Heart right ventricle (tissue), 16 donors: ENCODE results near the gene MORC4. TPM values are rescaled to one million over a fixed set of nuclear protein-coding genes. Genes with fewer than 3 reads are reported as not detected.

ENCODE experiments used
- ATAC-seq, 8 donors: fragments of 200-7000 bp; cut with Tn5 transposase; one replicate each; pipeline ENCODE4 v1.9.1; 2020; ENCODE audit warnings: mild to moderate bottlenecking in 8 of 8, moderate library complexity in 8 of 8, moderate number of reproducible peaks in 1 of 8
- DNase-seq, 2 donors: peaks; one replicate each; pipeline ENCODE4 v3.0.0-alpha.2; 2020
- H3K27ac ChIP-seq, 10 donors: fragments of 200-600 bp; sonication (generic) in 2 of 10; one replicate each; pipeline versions ENCODE4 v1.5.0 to v1.8.0; 2020 to 2022; ENCODE audit warnings: mild to moderate bottlenecking in 3 of 10
- H3K27me3 ChIP-seq, 7 donors: fragments of 200-600 bp; one replicate each; pipeline ENCODE4 v1.8.0; 2021 to 2022; ENCODE audit warnings: mild to moderate bottlenecking in 2 of 7
- H3K36me3 ChIP-seq, 9 donors: fragments of 200-600 bp; sonication (generic) in 1 of 9; one replicate each; pipeline versions ENCODE4 v1.5.0 to v1.8.0; 2020 to 2022; ENCODE audit warnings: mild to moderate bottlenecking in 2 of 9
- H3K4me1 ChIP-seq, 9 donors: fragments of 200-600 bp; sonication (generic) in 1 of 9; one replicate each; pipeline versions ENCODE4 v1.5.0 to v1.8.0; 2020 to 2022; ENCODE audit warnings: mild to moderate bottlenecking in 4 of 9
- H3K4me3 ChIP-seq, 10 donors: fragments of 200-600 bp; sonication (generic) in 2 of 10; one replicate each; pipeline versions ENCODE4 v1.5.0 to v1.8.0; 2020 to 2022; ENCODE audit warnings: mild to moderate bottlenecking in 7 of 10, moderate library complexity in 2 of 10
- H3K9me3 ChIP-seq, 11 donors: fragments of 200-600 bp in 10 of 11; sonication (generic) in 2 of 11; one replicate each; pipeline versions ENCODE4 v1.5.0 to v1.8.0; 2013 to 2022; ENCODE audit warnings: mild to moderate bottlenecking in 2 of 11, control low read depth in 1 of 11, moderate library complexity in 1 of 11
- CTCF ChIP-seq, 9 donors: fragments of 200-600 bp; sonication (generic) in 2 of 9; IDR thresholded peaks; one replicate each; pipeline versions ENCODE4 v1.5.0 to v1.8.0; 2021 to 2022; ENCODE audit warnings: antibody characterized with exemption in 9 of 9, mild to moderate bottlenecking in 5 of 9, moderate library complexity in 1 of 9
- WGBS, 2 donors: extraction: QIAGEN DNeasy Blood & Tissue Kit; methylation state at CpG; one replicate each; pipeline ENCODE4 v1.1.7; 2013; ENCODE audit warnings: inconsistent platforms in 1 of 2; 5-methylcytosine and 5-hydroxymethylcytosine counted together
- intact Hi-C, 10 donors: fragments of 100-400 bp; cut with DNase I; formaldehyde crosslinking; loops; one replicate each; pipeline versions ENCODE4 v1.11.1 to v1.14.2; 2022
- polyA plus RNA-seq, 2 donors: library from polyadenylated mRNA; stranded (reverse); fragments of 200-250 nt; gene quantifications; one replicate each; pipeline ENCODE4 v1.2.3, GENCODE V29; 2013
- total RNA-seq, 10 donors: library from RNA; stranded (reverse); fragmentation: NEBNext Ultra II Directional in 3 of 10; extraction: Animal tissue kit (Norgen Biotek cat#: 25700) in 3 of 10; gene quantifications; one replicate each; pipeline versions ENCODE4 v1.2.1 to v1.2.4, GENCODE V29; 2021 to 2023
- donor health status: Arrhythmogenic right ventricular cardiomyopathy.
- donor health status: ischemic (EF 13 %, LVEDD 7.1; RV severe dilation, severe dysfunction).
- donor health status: healthy with polysubstance abuse.
- donor health status: DM: no; HTN: yes; CAD: no.
- donor health status: DM: no; HTN: no; CAD: no.
- donor health status: ischemic (EF 25% LVEDD 6.9; RV normal size, moderate dysfunction).
- donor health status: ischemic (EF 25% LVEDD 5.7; RV mildly dilated, moderate dysfunction).
- donor health status: healthy.
- donor health status: DM: yes; HTN: yes; CAD: no.
- donor health status: Ischemic cardiomyopathy.
- donor health status: ischemic (EF 35%, LVEDD 5.7; RV mildly dilated, moderate dysfunction).
- donor health status: nonischemic (EF 11% LVEDD 7.7; RV severe dilation, severe dysfunction).
- donor health status: DM: yes; HTN: yes; CAD: no.
- donor health status: PGD.
- donor health status: ischemic (EF 29% LVEDD 5.4; RV normal size, mild dysfunction).
- donor health status: nonischemic (EF 23%, LVEDD 6.1; RV moderate dilation, normal function).

Gene MORC4
- total and polyA plus RNA-seq, 12 donors = 2.2 to 3.5 (median 2.7) TPM

DNA sequence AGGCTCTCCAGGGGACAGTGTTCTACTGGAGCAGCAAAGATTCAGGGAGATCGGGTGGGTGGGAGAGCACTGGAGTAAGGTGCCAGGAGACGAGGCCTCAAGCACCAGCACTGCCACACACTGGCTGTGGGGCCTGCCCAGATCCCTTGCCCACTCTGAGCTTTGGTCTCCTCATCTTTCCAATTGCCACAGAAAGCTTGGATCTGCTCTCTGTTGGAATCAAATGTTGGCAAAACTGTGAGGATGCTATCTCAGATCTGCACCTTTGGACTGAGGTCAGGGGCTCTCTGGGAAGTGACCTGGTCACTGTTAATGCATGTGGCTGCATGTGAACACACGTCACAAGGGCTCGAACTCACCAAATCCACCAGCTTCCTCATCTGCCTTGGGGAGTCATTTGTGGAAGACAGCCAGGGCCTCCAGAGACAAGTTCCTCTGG is 98.2 kb downstream of the MORC4 start:
- Histone ChIP-seq H3K27ac (no peak overlapping the region), H3K9me3 (no peaks in the 10 kb centered on the region), H3K4me1 (no peaks in the 10 kb centered on the region), H3K27me3 (peaks cover 0 to 18% (median 0%) of the 10 kb centered on the region in 7 donors), H3K36me3 (no peaks in the 10 kb centered on the region), H3K4me3 (no peak overlapping the region)
- ATAC-seq (no peak), DNase-seq (no peak)
- TF ChIP-seq CTCF (IDR thresholded peaks at IDR 0.05) = no peak
- intact Hi-C loops = loop anchor here in 2 of 10 donors (5.0 kb wide), 2 partner anchors 41 to 51 kb away; no protein-coding TSS in a partner anchor
- 78 to 85% methylated on average over 4 of the region's 4 CpGs for WGBS, 2 donors

DNA sequence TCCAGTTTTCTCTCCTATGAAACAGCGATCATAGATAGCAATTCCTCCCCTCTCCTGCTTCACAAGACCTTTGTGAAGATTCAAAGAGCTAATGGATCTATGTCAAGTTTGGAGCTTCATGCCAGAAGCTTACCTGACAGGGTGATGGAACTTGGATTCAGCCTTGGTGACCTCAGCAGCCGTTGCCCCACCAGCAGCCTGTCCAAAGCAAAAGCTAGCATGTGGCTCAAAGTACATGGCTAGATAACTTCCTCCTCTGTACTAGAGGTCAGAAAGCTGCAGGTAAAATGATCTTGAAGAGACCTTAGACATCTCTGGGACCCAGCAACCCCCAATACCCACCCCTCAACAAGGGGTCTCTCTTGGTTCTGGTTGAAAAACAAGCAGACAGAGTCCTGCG is 98.7 kb downstream of the MORC4 start:
- whole genome bisulfite sequencing, 2 donors = 87 to 95% methylated on average over 3 of the region's 3 CpGs

DNA sequence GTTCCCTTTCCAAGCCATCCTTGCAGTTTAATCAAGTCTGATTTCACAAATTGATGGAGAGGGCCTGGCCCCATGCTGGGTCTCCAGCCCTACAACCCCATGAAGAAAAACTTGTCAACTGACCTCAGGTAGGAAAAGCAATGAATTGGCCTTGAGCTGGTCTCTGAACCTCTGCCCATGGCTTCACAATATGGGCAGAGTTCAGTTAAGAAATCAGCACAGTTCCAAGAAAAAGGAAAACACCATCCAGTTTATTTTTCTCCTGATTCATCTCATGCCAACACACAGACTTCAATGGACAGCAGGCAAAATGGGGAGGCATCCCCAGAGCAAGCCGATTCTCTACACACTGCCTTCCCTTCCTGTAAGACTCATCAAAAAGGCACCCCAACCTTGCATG is 100.2 kb downstream of the MORC4 start:
- Histone ChIP-seq H3K36me3 (no peaks in the 10 kb centered on the region), H3K27me3 (peaks cover 0 to 24% (median 0%) of the 10 kb centered on the region in 7 donors), H3K4me1 (peaks cover 0 to under 1% (median 0%) of the 10 kb centered on the region in 9 donors), H3K27ac (no peak overlapping the region), H3K4me3 (no peak overlapping the region), H3K9me3 (no peaks in the 10 kb centered on the region)
- intact Hi-C loops = loop anchor here in 4 of 10 donors (5.0 to 10.0 kb wide), 4 partner anchors 42 to 995 kb away; no protein-coding TSS in a partner anchor
- DNase-seq (no peak), ATAC-seq (no peak)
- WGBS, 2 donors = 92 to 100% methylated on average over 1 of the region's 1 CpG
- no peak for TF ChIP-seq CTCF (IDR thresholded peaks at IDR 0.05)

More for the DNA sequence above, 98.7 kb downstream of the MORC4 start:
- intact Hi-C loops = loop anchor here in 2 of 10 donors (5.0 kb wide), 2 partner anchors 41 to 51 kb away; no protein-coding TSS in a partner anchor
- Histone ChIP-seq H3K27ac (no peak overlapping the region), H3K9me3 (no peaks in the 10 kb centered on the region), H3K36me3 (no peaks in the 10 kb centered on the region), H3K4me1 (no peaks in the 10 kb centered on the region), H3K4me3 (no peak overlapping the region), H3K27me3 (peaks cover 0 to 19% (median 0%) of the 10 kb centered on the region in 7 donors)
- TF ChIP-seq CTCF (IDR thresholded peaks at IDR 0.05) = no peak
- ATAC-seq = no peak
- DNase-seq = no peak

DNA sequence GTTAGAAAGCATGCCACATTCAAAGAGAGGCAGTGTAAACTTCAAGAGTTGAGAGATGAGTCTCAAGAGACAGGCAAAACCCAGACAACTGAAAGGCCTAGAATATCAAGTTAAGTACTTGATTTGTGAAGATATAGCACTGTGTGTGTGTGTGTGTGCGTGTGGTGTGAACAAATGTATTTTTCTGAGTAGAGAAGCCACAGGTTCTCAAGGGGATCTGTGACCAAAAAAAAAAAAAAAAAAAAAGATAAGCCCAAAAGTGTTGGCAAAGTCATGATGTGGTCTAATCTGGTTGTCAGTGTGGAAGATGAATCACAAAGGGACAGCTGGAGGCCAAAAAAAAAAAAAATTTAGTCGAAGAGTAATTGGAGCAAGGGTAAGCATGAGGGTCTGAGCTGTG is 100.7 kb downstream of the MORC4 start:
- Histone ChIP-seq H3K4me3 (no peak overlapping the region), H3K27ac (no peak overlapping the region), H3K36me3 (no peaks in the 10 kb centered on the region), H3K9me3 (no peaks in the 10 kb centered on the region), H3K27me3 (peaks cover 0 to 29% (median 0%) of the 10 kb centered on the region in 7 donors), H3K4me1 (peaks cover 0 to 5% (median 0%) of the 10 kb centered on the region in 9 donors)
- no peak for TF ChIP-seq CTCF (IDR thresholded peaks at IDR 0.05)
- no peak for ATAC-seq
- intact Hi-C loops = loop anchor here in 4 of 10 donors (5.0 to 10.0 kb wide), 3 partner anchors 53 to 996 kb away; no protein-coding TSS in a partner anchor
- WGBS, 2 donors = 56 to 57% methylated on average over 2 of the region's 2 CpGs
- no peak for DNase-seq
